Effector CD4-positive, alpha-beta T cell (primary cell): Measurements from ENCODE around the gene SPRYD4.
A peak's percentile ranks its signal among the peaks of the same experiment; 100 is the strongest.

Experiments used
- DNase-seq: peaks from one replicate; pipeline ENCODE4 v3.0.0-alpha.2; 2020

The SPRYD4 gene

GRCh38 chr12:56521590-56522371 is 53.4 kb downstream of the SPRYD4 start, which contains the start of gene RBMS2:
Gene RBMS2, plus strand, starts transcription at chr12:56521820. Its CDS starts 204 bp downstream, at chr12:56522024.
- DNase-seq: peak; percentile 42

GRCh38 chr12:56522411-56523193 is 54.2 kb downstream of the SPRYD4 start:
- no peak for DNase-seq

- DNase-seq: no peak
These were observed 60.5 kb downstream of the SPRYD4 start for GRCh38 chr12:56528846-56529245.
